ENCODE measurements around the gene DMTF1. TPM values are rescaled to one million over a fixed set of nuclear protein-coding genes. Genes with fewer than 3 reads are reported as not detected.

The DMTF1 gene
- total and polyA plus RNA-seq, 2 of the 4 experiments (the other 2 are of a cell fraction) = 59.0 to 69.0 TPM

- Histone ChIP-seq H4K8ac (ENCODE audit: low read depth in 2 of 2, low read length in 2 of 2) (no peak overlapping the region), H3K27ac (ENCODE audit: insufficient read depth, low read length) (no peak overlapping the region), H2BK5ac (ENCODE audit: low read depth, low read length, poor library complexity, severe bottlenecking) (no peak overlapping the region), H3K4me3 (ENCODE audit: insufficient read depth, low read depth, low read length) (no peak overlapping the region), H4K5ac (ENCODE audit: low read depth, low read length) (no peak overlapping the region), H3K9ac (ENCODE audit: low read depth, low read length) (no peak overlapping the region), H4K20me1 (ENCODE audit: insufficient read depth, low read length) (no peaks in the 10 kb centered on the region), H2AFZ (replicated peaks; ENCODE audit: low read length, poor library complexity) (no peak overlapping the region), H3K36me3 (ENCODE audit: control insufficient read depth, insufficient read depth, low read length) (no peaks in the 10 kb centered on the region), H3K27me3 (ENCODE audit: control insufficient read depth, insufficient read depth, low read length) (peaks cover 19% of the 10 kb centered on the region), H4K91ac (ENCODE audit: insufficient read depth, low read depth, low read length) (no peak overlapping the region), H2BK20ac (ENCODE audit: low read depth, low read length) (no peak overlapping the region), H3K18ac (ENCODE audit: low read depth, low read length) (no peak overlapping the region), H2AK5ac (ENCODE audit: low read depth, low read length) (no peak overlapping the region), H3K56ac (ENCODE audit: extremely low read depth, insufficient read depth, low read length) (no peak overlapping the region), H3K14ac (replicated peaks; ENCODE audit: low read depth, low read length) (no peak overlapping the region), H3K4ac (ENCODE audit: low read depth, low read length) (no peak overlapping the region), H3K9me3 (ENCODE audit: control insufficient read depth, insufficient read depth, low read length) (no peaks in the 10 kb centered on the region), H2BK120ac (ENCODE audit: low read depth, low read length) (no peak overlapping the region), H2AK9ac (replicated peaks; ENCODE audit: low read depth, low read length, poor library complexity) (no peak overlapping the region), H3K4me2 (ENCODE audit: low read depth, low read length) (no peak overlapping the region), H2BK15ac (ENCODE audit: low read depth, low read length) (no peak overlapping the region), H3K79me1 (ENCODE audit: low read depth in 1 of 2, low read length in 2 of 2) (no peaks in the 10 kb centered on the region), H3K23ac (ENCODE audit: low read depth, low read length) (no peak overlapping the region), H3K9me1 (ENCODE audit: insufficient read depth, low read length) (no peaks in the 10 kb centered on the region), H3K4me1 (ENCODE audit: control insufficient read depth, insufficient read depth, low read length) (peaks cover 6% of the 10 kb centered on the region)
- in situ Hi-C loops (cut with MboI; ENCODE audit: low sequenced_read_pairs) (no loop called here), dilution Hi-C loops (cut with HindIII; ENCODE audit: low sequenced_read_pairs, unreplicated experiment) (no loop called here), intact Hi-C loops (cut with micrococcal nuclease) (no loop called here)
- no peak for TF ChIP-seq MAZ (IDR thresholded peaks at IDR 0.05; ENCODE audit: borderline replicate concordance, low read depth, low read length)
- TF ChIP-seq POLR2A (IDR thresholded peaks at IDR 0.05; ENCODE audit: low read depth, low read length) = no peak
- no peak for TF ChIP-seq BHLHE40 (IDR thresholded peaks at IDR 0.05; ENCODE audit: low read depth, low read length)
- TF ChIP-seq MAFK (IDR thresholded peaks at IDR 0.05; ENCODE audit: low read depth, low read length) = no peak
- no peak for TF ChIP-seq RFX5 (IDR thresholded peaks at IDR 0.05; ENCODE audit: low read depth, low read length)
- no peak for TF ChIP-seq CTCF (conservative IDR thresholded peaks at IDR 0.05; ENCODE audit: low read depth, low read length)
- no peak for TF ChIP-seq MXI1 (IDR thresholded peaks at IDR 0.05; ENCODE audit: borderline replicate concordance, low read depth, low read length)
- no peak for TF ChIP-seq RAD21 (IDR thresholded peaks at IDR 0.05; ENCODE audit: low read length)
- TF ChIP-seq NFE2L2 (IDR thresholded peaks at IDR 0.05; ENCODE audit: low read depth, low read length) = no peak
- no peak for TF ChIP-seq CHD1 (IDR thresholded peaks at IDR 0.05; ENCODE audit: low read depth, low read length)
- no peak for TF ChIP-seq FOS (IDR thresholded peaks at IDR 0.05; ENCODE audit: low read depth, low read length)
- TF ChIP-seq ELK1 (IDR thresholded peaks at IDR 0.05; ENCODE audit: borderline replicate concordance, low read depth, low read length) = no peak
- TF ChIP-seq USF2 (IDR thresholded peaks at IDR 0.05; ENCODE audit: low read depth, low read length) = no peak
- no peak for TF ChIP-seq RCOR1 (IDR thresholded peaks at IDR 0.05; ENCODE audit: insufficient replicate concordance, low read length)
- no peak for TF ChIP-seq CEBPB (IDR thresholded peaks at IDR 0.05; ENCODE audit: low read depth, low read length)
- TF ChIP-seq SMC3 (IDR thresholded peaks at IDR 0.05; ENCODE audit: low read depth, low read length) = no peak
- ATAC-seq (ENCODE audit: low read depth) (no peak), DNase-seq (no peak)
- CTCF ChIA-PET = no interaction called here
- POLR2A ChIA-PET (ENCODE audit: unreplicated experiment) = no interaction called here
- no TSS peak for BruUV-seq (replicated peaks)
Measured at GRCh38 chr7:87231711-87232110, 79.5 kb downstream of the DMTF1 start.

All from IMR-90 (cell line).